Measurements from ENCODE around the gene DUSP3.

The DUSP3 gene

DNA sequence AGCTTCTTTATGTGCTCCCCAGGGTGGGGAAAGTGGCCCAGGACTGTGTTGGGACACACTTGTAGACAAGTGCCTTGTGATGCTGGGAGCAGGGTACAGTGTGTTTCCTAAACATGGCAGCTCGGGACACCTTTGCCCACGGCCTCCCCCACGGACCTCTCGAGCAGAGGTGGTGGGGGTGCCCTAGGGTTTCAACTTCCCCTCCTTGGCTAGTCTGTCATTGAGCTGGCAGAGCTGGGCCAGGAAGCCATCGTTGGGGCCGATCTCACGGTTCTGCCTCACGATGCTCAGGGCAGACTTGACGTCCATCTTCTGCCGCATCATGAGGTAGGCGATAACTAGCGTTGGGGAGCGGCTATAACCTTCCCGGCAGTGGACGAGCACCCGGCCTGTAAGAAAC, 9.4 kb downstream of the DUSP3 start:
- no peak overlapping the region for H3K4me3 ChIP-seq (ENCODE audit: low read depth, low read length)
- TF ChIP-seq POLR2A (IDR thresholded peaks at IDR 0.05; ENCODE audit: extremely low read depth, insufficient read length) (no peak), MYC (IDR thresholded peaks at IDR 0.05; ENCODE audit: low read depth, low read length) (no peak), CTCF (IDR thresholded peaks at IDR 0.05; ENCODE audit: low read depth, low read length) (no peak)
- TF ChIP-seq, protein P1, sequence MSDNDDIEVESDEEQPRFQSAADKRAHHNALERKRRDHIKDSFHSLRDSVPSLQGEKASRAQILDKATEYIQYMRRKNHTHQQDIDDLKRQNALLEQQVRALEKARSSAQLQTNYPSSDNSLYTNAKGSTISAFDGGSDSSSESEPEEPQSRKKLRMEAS (IDR thresholded peaks at IDR 0.05; ENCODE audit: low read depth, low read length): no peak
- DNase-seq (ENCODE audit: low read depth): no peak

- no peak overlapping the region for H3K4me3 ChIP-seq (ENCODE audit: low read depth, low read length)
- no peak for DNase-seq (ENCODE audit: low read depth)
Measured at GRCh38 chr17:43768943-43769342, 9.8 kb downstream of the DUSP3 start.

DNA sequence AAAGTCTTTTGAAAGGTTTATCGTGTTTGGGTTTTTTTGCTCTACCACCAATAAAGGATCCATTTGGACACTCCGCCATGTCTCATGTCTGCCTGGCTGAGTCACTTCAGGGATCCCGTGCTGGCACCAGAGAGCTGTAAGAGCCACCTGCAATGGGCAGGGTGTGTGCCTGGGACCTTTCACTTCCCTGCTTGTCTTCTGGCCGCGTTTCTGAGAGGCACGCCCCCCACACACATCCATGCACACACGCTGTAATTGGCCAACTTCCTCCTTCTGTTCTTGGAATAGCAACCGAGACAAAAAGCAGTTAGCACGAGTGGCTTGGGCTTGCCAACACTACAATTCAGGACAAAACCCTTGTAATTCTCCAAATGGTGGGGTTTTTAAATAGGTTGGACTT, 10.4 kb downstream of the DUSP3 start:
- TF ChIP-seq MYC (IDR thresholded peaks at IDR 0.05; ENCODE audit: low read depth, low read length): peak; percentile 80
- TF ChIP-seq, protein P1 (IDR thresholded peaks at IDR 0.05; ENCODE audit: low read depth, low read length): peak; percentile 89
- no peak for TF ChIP-seq POLR2A (IDR thresholded peaks at IDR 0.05; ENCODE audit: extremely low read depth, insufficient read length)
- TF ChIP-seq CTCF (IDR thresholded peaks at IDR 0.05; ENCODE audit: low read depth, low read length): no peak
- no peak overlapping the region for H3K4me3 ChIP-seq (ENCODE audit: low read depth, low read length)
- peak; percentile 87 for DNase-seq (ENCODE audit: low read depth)

More at GRCh38 chr17:43768943-43769342, 9.8 kb downstream of the DUSP3 start:
- TF ChIP-seq POLR2A (IDR thresholded peaks at IDR 0.05; ENCODE audit: extremely low read depth, insufficient read length) (no peak), CTCF (IDR thresholded peaks at IDR 0.05; ENCODE audit: low read depth, low read length) (no peak), MYC (IDR thresholded peaks at IDR 0.05; ENCODE audit: low read depth, low read length) (no peak)
- TF ChIP-seq, protein P1 (IDR thresholded peaks at IDR 0.05; ENCODE audit: low read depth, low read length): no peak

- no peak for DNase-seq (ENCODE audit: low read depth)
- H3K4me3 ChIP-seq (ENCODE audit: low read depth, low read length): no peak overlapping the region
- no peak for TF ChIP-seq POLR2A (IDR thresholded peaks at IDR 0.05; ENCODE audit: extremely low read depth, insufficient read length)
- TF ChIP-seq, protein P1 (IDR thresholded peaks at IDR 0.05; ENCODE audit: low read depth, low read length): no peak
- TF ChIP-seq CTCF (IDR thresholded peaks at IDR 0.05; ENCODE audit: low read depth, low read length): no peak
- no peak for TF ChIP-seq MYC (IDR thresholded peaks at IDR 0.05; ENCODE audit: low read depth, low read length)
Measured at GRCh38 chr17:43767713-43768059, 11.1 kb downstream of the DUSP3 start.

DNA sequence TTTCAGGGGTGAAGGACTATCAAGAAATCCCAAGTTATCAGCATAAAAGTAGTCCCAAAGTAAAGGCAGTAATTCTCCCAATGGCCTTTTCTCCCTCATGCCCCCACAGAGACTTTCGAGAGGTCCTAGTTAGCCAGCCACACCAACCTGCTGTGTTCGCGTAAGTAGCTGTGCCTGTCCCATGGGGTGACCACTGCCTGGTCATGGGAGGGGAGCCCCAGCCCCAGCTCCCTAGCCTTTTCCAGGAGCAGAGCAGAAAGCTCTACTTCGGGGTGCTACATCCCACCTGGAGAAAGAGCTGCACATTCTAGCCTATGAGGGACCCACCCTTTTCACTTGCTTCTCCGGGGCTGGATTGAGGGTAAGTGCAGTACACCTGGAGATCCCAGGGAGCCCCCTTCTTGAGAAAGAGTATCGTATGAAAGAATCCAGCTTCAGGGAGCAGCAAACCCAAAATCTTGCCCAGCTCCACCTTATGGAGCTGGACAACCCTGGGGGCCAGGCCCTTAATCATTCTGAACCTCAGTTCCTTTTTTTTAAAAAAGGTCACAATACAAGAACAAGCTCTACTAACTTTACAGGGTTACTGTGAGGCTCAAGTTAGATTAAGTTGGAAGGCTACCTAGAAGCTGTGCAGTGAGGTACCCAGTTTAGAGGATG, 11.6 kb downstream of the DUSP3 start:
- TF ChIP-seq, protein P1 (IDR thresholded peaks at IDR 0.05; ENCODE audit: low read depth, low read length): no peak
- no peak for DNase-seq (ENCODE audit: low read depth)

DNA sequence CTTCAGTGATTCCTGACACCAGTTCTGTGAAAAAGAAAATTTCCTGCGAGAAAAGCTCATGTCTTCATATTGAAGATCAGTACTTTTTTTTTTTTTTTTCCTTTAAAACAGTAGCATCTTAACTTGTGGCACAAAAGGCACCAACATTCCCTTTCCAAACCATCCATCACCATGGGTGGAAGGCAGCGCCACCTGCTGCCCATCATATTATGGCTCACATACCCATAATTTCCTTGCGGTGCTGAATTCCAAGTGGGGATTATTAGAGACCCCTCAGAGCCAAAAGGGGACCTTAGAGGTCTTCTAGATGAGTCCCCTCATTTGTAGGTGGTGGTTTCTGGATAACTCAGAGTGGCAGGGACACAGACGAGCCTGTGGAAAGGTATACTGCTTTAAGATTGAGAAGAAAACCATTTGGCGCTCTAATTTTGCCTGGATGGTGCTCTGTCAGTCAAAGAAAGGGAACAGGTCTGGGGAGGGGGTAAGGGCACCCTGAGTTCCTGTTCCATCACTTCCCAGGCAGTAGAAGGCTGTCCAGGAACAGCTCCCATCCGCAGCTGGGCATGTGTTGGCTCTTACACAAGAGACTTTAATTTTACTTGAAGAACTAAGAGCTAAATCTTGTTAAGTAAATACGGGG, 12.2 kb downstream of the DUSP3 start:
- DNase-seq (ENCODE audit: low read depth): peak; percentile 61
- H3K4me3 ChIP-seq (ENCODE audit: low read depth, low read length): no peak overlapping the region
- TF ChIP-seq, protein P1 (IDR thresholded peaks at IDR 0.05; ENCODE audit: low read depth, low read length): no peak
- TF ChIP-seq CTCF (IDR thresholded peaks at IDR 0.05; ENCODE audit: low read depth, low read length): peak; percentile 75

More for the DNA sequence above, 11.6 kb downstream of the DUSP3 start:
- no peak overlapping the region for H3K4me3 ChIP-seq (ENCODE audit: low read depth, low read length)
